Measurements from ENCODE around the gene LSM7. TPM values are rescaled to one million over a fixed set of nuclear protein-coding genes. Genes with fewer than 3 reads are reported as not detected.

Gene LSM7
- total RNA-seq, 1 donor from 2014 or later = 58.2 TPM

DNA sequence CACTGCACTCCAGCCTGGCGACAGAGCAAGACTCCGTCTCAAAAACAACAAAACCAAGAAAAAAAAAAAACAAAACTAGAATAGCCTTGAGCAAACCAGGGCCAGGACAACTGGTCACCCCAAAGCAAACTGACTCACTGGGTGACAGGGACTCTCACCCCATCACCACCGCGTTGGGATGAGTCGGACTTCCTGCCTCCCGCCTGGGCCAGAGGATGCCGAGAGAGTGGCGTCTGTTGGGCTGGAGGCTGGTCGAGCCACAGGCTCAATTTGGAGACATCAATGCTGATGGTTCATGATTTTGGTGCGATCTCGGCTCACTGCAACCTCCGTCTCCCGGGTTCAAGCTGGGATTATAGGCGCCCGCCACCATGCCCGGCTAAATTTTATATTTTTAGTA lies 43.3 kb upstream of the LSM7 start:
- Histone ChIP-seq H3K9me3 (no peaks in the 10 kb centered on the region), H3K27me3 (ENCODE audit: low read depth) (peaks cover 8% of the 10 kb centered on the region), H3K4me3 (no peak overlapping the region), H3K36me3 (no peaks in the 10 kb centered on the region), H3K27ac (no peak overlapping the region), H3K4me1 (no peaks in the 10 kb centered on the region)
- DNase-seq (no peak), ATAC-seq (no peak)
- intact Hi-C loops (cut with DNase I) = no loop called here
- TF ChIP-seq, protein P1, sequence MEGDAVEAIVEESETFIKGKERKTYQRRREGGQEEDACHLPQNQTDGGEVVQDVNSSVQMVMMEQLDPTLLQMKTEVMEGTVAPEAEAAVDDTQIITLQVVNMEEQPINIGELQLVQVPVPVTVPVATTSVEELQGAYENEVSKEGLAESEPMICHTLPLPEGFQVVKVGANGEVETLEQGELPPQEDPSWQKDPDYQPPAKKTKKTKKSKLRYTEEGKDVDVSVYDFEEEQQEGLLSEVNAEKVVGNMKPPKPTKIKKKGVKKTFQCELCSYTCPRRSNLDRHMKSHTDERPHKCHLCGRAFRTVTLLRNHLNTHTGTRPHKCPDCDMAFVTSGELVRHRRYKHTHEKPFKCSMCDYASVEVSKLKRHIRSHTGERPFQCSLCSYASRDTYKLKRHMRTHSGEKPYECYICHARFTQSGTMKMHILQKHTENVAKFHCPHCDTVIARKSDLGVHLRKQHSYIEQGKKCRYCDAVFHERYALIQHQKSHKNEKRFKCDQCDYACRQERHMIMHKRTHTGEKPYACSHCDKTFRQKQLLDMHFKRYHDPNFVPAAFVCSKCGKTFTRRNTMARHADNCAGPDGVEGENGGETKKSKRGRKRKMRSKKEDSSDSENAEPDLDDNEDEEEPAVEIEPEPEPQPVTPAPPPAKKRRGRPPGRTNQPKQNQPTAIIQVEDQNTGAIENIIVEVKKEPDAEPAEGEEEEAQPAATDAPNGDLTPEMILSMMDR (IDR thresholded peaks at IDR 0.05) = no peak

DNA sequence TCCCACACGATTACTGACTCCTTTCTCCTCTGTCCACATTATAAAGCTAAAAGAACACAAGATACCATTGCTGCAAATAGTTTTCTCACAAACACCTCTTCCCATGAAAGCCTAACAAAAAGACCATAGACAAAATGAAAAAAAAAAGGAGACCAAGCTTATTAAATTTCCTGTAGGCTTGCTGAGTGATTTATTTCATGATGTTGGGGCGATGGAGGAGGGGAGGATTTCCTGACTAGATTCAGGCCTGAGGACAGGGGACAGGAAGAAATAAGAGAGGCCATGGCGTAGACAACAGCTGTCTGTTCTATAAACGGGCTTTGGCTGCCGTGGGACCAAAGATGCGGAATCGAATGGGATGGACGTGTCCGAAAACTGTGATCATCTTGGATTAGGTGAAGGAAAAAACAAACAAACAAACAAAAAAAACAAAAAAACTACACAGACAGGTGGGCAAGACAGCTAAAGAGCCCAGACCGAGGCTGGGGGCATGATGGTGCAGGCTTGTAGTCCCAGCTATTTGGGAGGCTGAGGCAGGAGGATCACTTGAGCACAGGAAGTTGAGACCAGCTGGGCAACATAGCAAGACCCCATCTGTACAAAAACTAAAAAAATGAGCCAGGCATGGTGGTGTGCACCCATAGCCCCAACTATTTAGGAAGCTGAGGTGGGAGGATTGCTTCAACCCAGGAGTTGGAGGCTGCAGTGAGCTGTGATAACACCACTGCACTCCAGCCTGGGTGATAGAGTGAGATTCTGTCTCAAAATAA lies 37.0 kb upstream of the LSM7 start:
- peaks cover 44% of the 10 kb centered on the region for H3K27me3 ChIP-seq (ENCODE audit: low read depth)

DNA sequence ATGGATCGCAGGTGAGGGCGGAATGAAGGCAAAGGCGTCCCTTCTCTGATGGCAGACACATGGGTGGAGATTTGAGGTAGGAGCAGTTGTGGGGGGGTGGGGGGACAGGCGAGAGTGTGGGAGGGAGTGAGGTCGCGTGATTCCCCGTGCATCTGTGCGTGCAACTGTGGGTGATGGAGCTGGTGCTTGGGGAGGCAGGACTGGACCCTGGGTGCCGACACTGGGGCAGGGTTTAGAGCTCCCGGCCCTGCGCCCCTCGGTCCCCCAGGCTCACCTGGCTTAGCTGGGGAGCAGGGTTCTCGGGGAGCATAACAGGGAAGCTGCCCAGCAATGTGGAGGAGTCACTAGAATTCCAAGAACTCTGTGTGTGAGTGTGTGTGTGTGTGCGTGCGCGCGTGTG lies 35.0 kb upstream of the LSM7 start:
- intact Hi-C loops (cut with DNase I) = no loop called here

More for the DNA sequence above, 37.0 kb upstream of the LSM7 start:
- H3K27ac ChIP-seq = no peak overlapping the region
- H3K36me3 ChIP-seq = no peaks in the 10 kb centered on the region
- H3K4me3 ChIP-seq = no peak overlapping the region
- peaks cover 4% of the 10 kb centered on the region for H3K4me1 ChIP-seq
- TF ChIP-seq, protein P1 (IDR thresholded peaks at IDR 0.05) = no peak
- intact Hi-C loops (cut with DNase I) = no loop called here
- DNase-seq = no peak
- no peak for ATAC-seq
- no peaks in the 10 kb centered on the region for H3K9me3 ChIP-seq

DNA sequence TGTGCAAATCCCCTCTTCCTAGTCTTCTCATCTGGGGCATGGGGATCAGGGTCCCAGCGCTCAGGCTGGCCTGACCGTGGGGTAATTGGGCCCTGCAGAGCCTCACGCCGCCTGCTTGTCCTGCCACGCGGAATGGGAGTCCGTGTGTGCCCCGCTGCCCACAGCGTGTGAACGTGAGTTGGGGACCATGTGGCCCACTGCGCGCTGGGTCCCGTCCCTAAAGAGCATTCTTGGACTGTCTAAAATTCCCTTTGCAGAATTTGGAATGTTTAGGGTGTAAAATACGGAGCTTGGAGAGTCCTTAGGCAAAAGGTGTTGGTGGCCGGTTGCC lies 34.5 kb upstream of the LSM7 start:
- H3K27me3 ChIP-seq (ENCODE audit: low read depth) = peaks cover 48% of the 10 kb centered on the region
- no peaks in the 10 kb centered on the region for H3K9me3 ChIP-seq
- no peak for ATAC-seq
- H3K4me3 ChIP-seq = no peak overlapping the region
- no peaks in the 10 kb centered on the region for H3K36me3 ChIP-seq
- TF ChIP-seq, protein P1 (IDR thresholded peaks at IDR 0.05) = no peak
- peaks cover 4% of the 10 kb centered on the region for H3K4me1 ChIP-seq
- no peak for DNase-seq
- no peak overlapping the region for H3K27ac ChIP-seq
- intact Hi-C loops (cut with DNase I) = no loop called here

More for the DNA sequence above, 35.0 kb upstream of the LSM7 start:
- no peak overlapping the region for H3K4me3 ChIP-seq
- TF ChIP-seq, protein P1 (IDR thresholded peaks at IDR 0.05) = no peak
- ATAC-seq = no peak
- peaks cover 48% of the 10 kb centered on the region for H3K27me3 ChIP-seq (ENCODE audit: low read depth)
- no peaks in the 10 kb centered on the region for H3K9me3 ChIP-seq
- peaks cover 4% of the 10 kb centered on the region for H3K4me1 ChIP-seq
- no peak overlapping the region for H3K27ac ChIP-seq
- no peaks in the 10 kb centered on the region for H3K36me3 ChIP-seq
- no peak for DNase-seq

DNA sequence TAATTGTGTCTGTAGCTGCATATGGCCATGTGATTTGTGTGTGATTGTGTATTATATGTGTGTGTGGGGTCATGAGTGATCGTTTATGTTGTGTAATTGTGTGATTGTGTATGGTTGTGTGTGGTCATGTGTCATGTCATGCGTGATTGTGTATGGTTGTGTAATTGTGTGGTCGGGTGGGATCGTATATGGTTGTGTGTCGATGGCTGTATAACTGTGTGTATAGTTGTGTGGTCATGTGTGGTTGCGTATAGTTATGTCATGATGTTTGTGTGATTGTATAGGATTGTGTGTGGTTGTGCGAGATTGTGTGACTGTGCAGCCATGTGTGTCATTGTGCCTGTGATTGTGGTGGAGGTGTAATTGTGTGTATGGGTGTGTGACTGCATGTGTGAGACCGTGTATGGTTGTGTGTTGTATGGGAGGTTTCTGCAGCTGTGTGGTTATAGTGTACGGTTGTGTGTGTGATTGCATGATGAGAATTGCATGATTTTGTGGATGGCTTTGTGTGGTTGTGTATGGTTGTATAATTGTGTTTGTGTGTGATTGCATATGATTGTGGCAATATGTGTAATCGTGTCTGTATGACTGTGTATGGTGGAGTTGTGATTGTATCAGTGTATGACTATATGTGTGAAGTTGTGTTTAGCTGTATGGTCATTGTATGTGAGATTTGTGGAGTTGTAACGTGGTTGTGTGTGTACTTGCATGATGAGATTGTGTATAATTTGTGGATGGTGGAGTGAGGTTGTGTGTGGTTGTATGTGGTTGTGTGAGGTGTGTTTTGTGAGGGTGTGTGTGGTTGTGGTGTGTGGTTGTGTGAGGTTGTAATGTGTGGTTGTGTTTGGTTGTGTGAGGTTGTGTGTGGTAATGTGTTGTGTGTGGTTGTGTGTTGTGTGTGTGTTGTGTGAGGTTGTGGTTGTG lies 33.9 kb upstream of the LSM7 start:
- peaks cover 48% of the 10 kb centered on the region for H3K27me3 ChIP-seq (ENCODE audit: low read depth)
- peaks cover 4% of the 10 kb centered on the region for H3K4me1 ChIP-seq
- TF ChIP-seq, protein P1 (IDR thresholded peaks at IDR 0.05) = no peak
- H3K36me3 ChIP-seq = no peaks in the 10 kb centered on the region
- DNase-seq = no peak
- no peaks in the 10 kb centered on the region for H3K9me3 ChIP-seq
- H3K27ac ChIP-seq = no peak overlapping the region
- no peak for ATAC-seq
- no peak overlapping the region for H3K4me3 ChIP-seq
- intact Hi-C loops (cut with DNase I) = no loop called here

Data from lower lobe of right lung (tissue), 2 donors.